Activated T-helper 1 cell treated with anti-CD3 and anti-CD28 coated beads, Interleukin-12 subunit alpha, Interleukin-12 subunit beta, Interleukin-2, Interleukin-4 antibody, amounts not matched to agents 30 ng/mL and 10 ng/mL and 1 ng/mL, durations not matched to agents 14 hours and 24 hours and 36 hours (primary cell): ENCODE results near the gene PI4K2A. TPM values are rescaled to one million over a fixed set of nuclear protein-coding genes. Genes with fewer than 3 reads are reported as not detected.
A peak's percentile ranks its signal among the peaks of the same experiment; 100 is the strongest.
"Not testable (repeated sequence)": the region's sequence is repeated elsewhere in the genome, so short reads cannot be mapped to it uniquely, and the experiment has no call there.

ENCODE experiments used
- DNase-seq: peaks from one replicate; pipeline ENCODE4 v3.0.0; 2021; ENCODE audit warnings: low spot score
- H3K27ac Mint-ChIP-seq: one replicate; pipeline ENCODE4 v1.8.0; 2021; ENCODE audit warnings: mild to moderate bottlenecking, mixed read lengths
- H3K27me3 Mint-ChIP-seq: one replicate; pipeline ENCODE4 v1.8.0; 2022; ENCODE audit warnings: mild to moderate bottlenecking, moderate library complexity, mixed read lengths; ENCODE audit not compliant: insufficient read depth
- H3K36me3 Mint-ChIP-seq: one replicate; pipeline ENCODE4 v1.8.0; 2021; ENCODE audit warnings: low read depth, mixed read lengths
- H3K4me1 Mint-ChIP-seq: one replicate; pipeline ENCODE4 v1.8.0; 2021; ENCODE audit warnings: low read depth, mixed read lengths
- H3K4me3 Mint-ChIP-seq: one replicate; pipeline ENCODE4 v1.8.0; 2021; ENCODE audit warnings: mild to moderate bottlenecking, moderate library complexity, mixed read lengths
- H3K9me3 Mint-ChIP-seq: one replicate; pipeline ENCODE4 v1.8.0; 2021; ENCODE audit warnings: mixed read lengths
- intact Hi-C: fragments of 100-400 bp; cut with micrococcal nuclease; formaldehyde crosslinking; loops from one replicate; pipeline ENCODE4 v1.15.1; 2024
- total RNA-seq: library from RNA; stranded (reverse); gene quantifications from 2 replicates; pipeline ENCODE4 v1.2.3, GENCODE V29; 2022

Gene PI4K2A
- total RNA-seq, 1 donor from 2014 or later, result 19.3 TPM

- no peak for DNase-seq
- Mint-ChIP-seq H3K4me3 (peak overlapping the region; percentile 78), H3K27ac (peak overlapping the region; percentile 68), H3K4me1 (peaks cover 14% of the 10 kb centered on the region), H3K36me3 (no peaks in the 10 kb centered on the region), H3K27me3 (peaks cover 14% of the 10 kb centered on the region), H3K9me3 (no peaks in the 10 kb centered on the region)
- intact Hi-C loops, result loop anchor here (2.0 kb wide), 3 partner anchors 38 to 54 kb away; partner anchors contain the start of genes MORN4 and PI4K2A
Observed at GRCh38 chr10:97686301-97686961, 46.0 kb downstream of the PI4K2A start.

DNA sequence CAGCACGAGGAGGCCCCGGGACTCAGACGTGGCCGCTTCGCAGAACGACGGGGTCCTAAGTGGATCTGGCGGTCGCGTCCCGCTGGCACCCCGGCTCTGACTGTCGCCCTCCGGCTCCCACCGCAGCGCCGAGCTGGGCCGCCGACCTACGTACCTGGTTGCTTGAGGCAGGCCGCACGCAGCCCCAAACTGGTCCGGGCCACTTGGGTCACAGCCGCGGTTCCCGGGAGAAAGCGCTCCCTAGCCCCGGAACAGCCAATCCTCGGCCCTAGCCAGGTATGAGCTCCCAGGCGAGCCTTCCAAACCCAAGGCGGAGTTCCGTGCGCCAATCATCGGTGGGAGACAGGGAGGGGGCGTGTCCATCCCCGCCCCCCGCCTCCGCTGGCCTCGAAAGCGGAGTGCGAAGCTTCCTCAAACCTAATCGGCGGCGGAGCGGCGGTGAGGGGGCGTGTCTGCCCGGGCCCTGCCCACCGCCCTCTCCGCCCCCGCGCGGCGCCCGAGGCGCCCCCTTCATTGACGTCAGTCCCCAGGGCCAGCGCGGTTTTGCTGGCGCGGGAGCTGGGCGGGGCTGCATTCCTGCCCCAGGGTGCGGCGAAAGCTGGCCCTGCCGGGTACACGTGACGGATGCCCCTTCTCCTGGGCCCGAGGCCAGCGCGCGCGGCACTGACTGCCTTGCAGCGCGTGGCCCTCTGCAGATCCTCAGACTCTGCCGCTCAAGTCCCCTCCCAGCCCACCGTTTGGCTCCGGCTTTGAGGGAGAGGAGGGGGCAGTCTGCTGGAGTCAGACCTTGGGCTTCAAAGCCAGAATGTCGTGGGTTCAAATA lies 46.7 kb downstream of the PI4K2A start, which contains the start of gene AVPI1:
Gene AVPI1 (minus strand): TSS at position 280 of the 823 bp plus-strand sequence. CDS start 7,336 bp downstream, outside the sequence.
- peak within 1 kb of the TSS; percentile 68 for H3K27ac Mint-ChIP-seq
- H3K4me1 Mint-ChIP-seq, result peaks cover 14% of the 10 kb centered on the region
- intact Hi-C loops, result loop anchor here (1.0 to 2.0 kb wide), 5 partner anchors 38 to 189 kb away; partner anchors contain the start of genes MMS19, MORN4, PI4K2A and UBTD1
- peak; percentile 92 for DNase-seq
- H3K4me3 Mint-ChIP-seq, result peak within 1 kb of the TSS; percentile 78
- H3K27me3 Mint-ChIP-seq, result peaks cover 14% of the 10 kb centered on the region
- H3K36me3 Mint-ChIP-seq, result no peaks in the 10 kb centered on the region
- no peaks in the 10 kb centered on the region for H3K9me3 Mint-ChIP-seq

DNA sequence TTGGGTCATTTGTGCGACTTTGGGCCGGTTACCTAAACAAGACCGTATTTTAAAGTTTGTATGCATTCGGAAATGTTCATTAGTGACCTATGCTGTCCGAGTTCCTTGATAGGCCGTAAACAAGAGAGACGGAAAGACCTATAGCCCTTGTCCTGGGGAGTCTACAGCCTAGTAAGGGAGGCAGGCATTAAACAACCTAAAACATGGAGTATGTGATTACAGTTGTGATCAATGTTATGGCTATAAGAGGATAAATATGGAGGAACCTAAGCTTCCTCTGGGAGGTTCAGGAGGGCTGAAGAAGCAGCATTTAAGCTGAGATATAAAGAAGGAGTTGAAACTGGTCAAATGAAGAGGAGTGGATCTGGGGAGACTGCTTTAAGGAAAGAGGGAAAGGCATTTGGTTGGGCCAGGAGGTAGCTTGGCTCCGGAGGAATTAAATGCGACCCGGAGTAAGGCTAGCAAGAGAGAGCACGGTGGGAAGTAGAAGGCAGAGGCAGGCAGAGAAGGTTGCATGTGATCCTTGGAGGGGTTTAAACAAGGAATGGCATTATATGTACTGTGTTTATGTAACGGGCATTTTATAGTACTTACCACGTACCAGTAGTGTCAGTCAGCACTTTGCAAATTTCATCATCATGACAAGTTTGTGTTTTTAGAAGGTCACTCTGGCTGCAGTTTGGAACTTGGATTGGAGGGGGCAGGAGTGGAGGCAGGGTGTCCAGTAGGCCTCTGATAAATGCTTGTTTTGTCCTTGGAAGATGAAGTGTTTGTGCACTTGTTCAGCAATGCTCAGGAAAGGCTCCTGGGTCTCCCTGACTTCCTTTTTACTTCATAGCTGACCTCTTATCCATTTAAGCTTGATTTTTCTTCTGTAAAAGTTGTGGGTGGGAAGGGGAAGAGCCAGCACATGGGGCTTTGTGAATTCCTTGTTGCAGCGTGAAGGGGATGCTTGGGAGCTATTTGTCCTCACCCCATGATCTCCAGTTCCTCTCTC lies 47.6 kb downstream of the PI4K2A start:
- peaks cover 17% of the 10 kb centered on the region for H3K27me3 Mint-ChIP-seq
- H3K9me3 Mint-ChIP-seq, result no peaks in the 10 kb centered on the region
- H3K27ac Mint-ChIP-seq, result peak overlapping the region; percentile 11
- peaks cover 14% of the 10 kb centered on the region for H3K4me1 Mint-ChIP-seq
- no peaks in the 10 kb centered on the region for H3K36me3 Mint-ChIP-seq
- intact Hi-C loops, result loop anchor here (1.0 to 2.0 kb wide), 5 partner anchors 39 to 190 kb away; partner anchors contain the start of genes MMS19, MORN4, PI4K2A and UBTD1
- H3K4me3 Mint-ChIP-seq, result peak overlapping the region; percentile 77
- DNase-seq, result no peak

DNA sequence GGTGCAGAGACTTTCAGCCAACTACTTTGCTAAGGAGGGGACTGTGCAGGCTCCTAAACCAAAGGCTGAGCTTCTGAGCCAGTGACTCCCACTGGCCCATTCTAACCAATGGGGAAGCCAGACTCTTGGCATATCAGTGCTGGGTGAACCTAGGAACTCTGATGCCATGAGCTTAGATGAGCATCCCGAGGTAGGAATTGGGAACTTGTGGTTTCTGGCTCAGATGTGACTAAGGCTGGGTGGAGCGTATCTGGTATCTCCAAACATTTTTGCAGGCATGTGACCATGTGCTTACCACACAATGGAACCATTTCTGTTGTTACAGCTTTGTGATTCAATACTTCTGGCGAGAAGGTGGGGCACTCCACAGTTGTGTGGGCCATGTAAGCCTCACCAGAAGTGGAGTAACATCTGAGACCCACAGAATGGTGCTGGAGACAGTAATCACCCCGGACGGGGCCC lies 49.1 kb downstream of the PI4K2A start:
- Mint-ChIP-seq H3K27ac (no peak overlapping the region), H3K9me3 (no peaks in the 10 kb centered on the region), H3K4me3 (no peak overlapping the region), H3K4me1 (peaks cover 14% of the 10 kb centered on the region), H3K36me3 (no peaks in the 10 kb centered on the region), H3K27me3 (peaks cover 15% of the 10 kb centered on the region)
- intact Hi-C loops, result no loop called here
- DNase-seq, result no peak

DNA sequence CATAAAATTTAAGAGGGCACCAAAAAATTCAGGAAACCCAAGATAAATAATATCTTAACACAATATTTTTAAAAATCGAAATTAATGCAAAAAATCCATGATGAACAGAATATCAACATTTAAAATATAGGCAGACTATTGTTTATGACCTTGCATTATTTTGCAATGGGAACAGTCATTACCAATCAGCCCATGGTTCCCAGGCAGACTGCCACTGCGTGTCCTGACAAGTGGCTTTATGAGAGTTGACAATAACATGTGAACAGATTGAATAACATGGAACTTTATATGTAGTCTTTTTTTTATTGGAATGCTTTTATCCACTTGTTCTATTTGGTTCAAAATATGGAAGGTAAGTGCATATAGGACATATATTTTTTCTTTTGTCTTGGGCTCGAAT lies 49.7 kb downstream of the PI4K2A start:
- H3K9me3 Mint-ChIP-seq, result no peaks in the 10 kb centered on the region
- no peak overlapping the region for H3K27ac Mint-ChIP-seq
- H3K4me1 Mint-ChIP-seq, result peaks cover 10% of the 10 kb centered on the region
- no peaks in the 10 kb centered on the region for H3K36me3 Mint-ChIP-seq
- no peak for DNase-seq
- intact Hi-C loops, result no loop called here
- H3K4me3 Mint-ChIP-seq, result no peak overlapping the region
- peaks cover 15% of the 10 kb centered on the region for H3K27me3 Mint-ChIP-seq

DNA sequence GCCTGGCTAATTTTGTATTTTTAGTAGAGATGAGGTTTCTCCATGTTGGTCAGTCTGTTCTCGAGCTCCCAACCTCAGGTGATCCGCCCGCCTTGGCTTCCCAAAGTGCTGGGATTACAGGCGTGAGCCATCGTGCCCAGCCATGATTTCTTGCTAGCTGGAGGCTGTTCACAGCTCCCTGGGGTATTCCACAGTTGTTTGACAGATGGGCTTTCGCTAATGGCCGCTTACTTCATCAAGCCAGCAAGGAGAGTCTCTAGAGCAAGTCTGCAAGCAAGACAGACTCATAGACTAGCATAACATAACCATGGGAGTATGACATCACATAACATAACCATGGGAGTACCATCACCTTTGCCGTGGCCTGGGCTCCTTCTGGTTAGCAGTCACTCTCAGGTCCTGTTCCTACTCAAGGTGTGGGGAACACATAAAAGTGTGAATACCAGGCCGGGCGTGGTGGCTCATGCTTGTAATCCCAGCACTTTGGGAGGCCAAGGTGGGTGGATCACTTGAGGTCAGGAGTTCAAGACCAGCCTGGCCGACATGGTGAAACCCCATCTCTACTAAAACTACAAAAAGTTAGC lies 57.7 kb downstream of the PI4K2A start:
- H3K4me3 Mint-ChIP-seq, H3K27me3 Mint-ChIP-seq, H3K27ac Mint-ChIP-seq, H3K36me3 Mint-ChIP-seq, H3K4me1 Mint-ChIP-seq, H3K9me3 Mint-ChIP-seq, intact Hi-C loops, DNase-seq: not testable (repeated sequence)

GRCh38 chr10:97701438-97702069 lies 61.1 kb downstream of the PI4K2A start:
- Mint-ChIP-seq H3K4me3 (no peak overlapping the region), H3K9me3 (no peaks in the 10 kb centered on the region), H3K36me3 (no peaks in the 10 kb centered on the region), H3K27ac (no peak overlapping the region), H3K4me1 (no peaks in the 10 kb centered on the region), H3K27me3 (peaks cover 8% of the 10 kb centered on the region)
- intact Hi-C loops, result loop anchor here (1.0 to 2.0 kb wide), 4 partner anchors 25 to 167 kb away; no protein-coding TSS in a partner anchor
- peak; percentile 34 for DNase-seq

GRCh38 chr10:97703398-97704067 lies 63.1 kb downstream of the PI4K2A start:
- Mint-ChIP-seq H3K27ac (no peak overlapping the region), H3K4me3 (no peak overlapping the region), H3K27me3 (peaks cover 8% of the 10 kb centered on the region), H3K9me3 (no peaks in the 10 kb centered on the region), H3K4me1 (no peaks in the 10 kb centered on the region), H3K36me3 (no peaks in the 10 kb centered on the region)
- intact Hi-C loops, result no loop called here
- no peak for DNase-seq

DNA sequence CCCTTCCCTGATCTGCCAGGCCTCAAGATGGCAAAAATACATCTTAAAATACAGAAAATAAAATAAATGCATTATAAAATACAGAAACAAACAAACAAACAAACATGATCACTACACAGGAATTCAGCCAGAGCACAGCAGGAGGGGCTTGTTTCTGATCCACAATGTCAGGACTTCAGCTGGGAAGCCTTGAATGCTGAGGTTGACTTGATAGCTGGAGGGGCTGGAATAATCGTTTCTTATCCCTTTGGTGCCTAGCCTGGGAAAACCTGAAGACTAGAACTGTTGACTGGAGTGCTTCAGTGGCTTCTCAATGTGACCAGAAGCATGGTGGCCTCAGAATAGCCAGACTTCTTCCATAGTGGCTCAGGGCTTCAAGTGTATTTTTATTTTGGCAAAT lies 63.9 kb downstream of the PI4K2A start:
- Mint-ChIP-seq H3K4me3 (no peak overlapping the region), H3K27ac (no peak overlapping the region), H3K4me1 (no peaks in the 10 kb centered on the region), H3K27me3 (peaks cover 10% of the 10 kb centered on the region), H3K9me3 (no peaks in the 10 kb centered on the region), H3K36me3 (no peaks in the 10 kb centered on the region)
- DNase-seq, result no peak
- intact Hi-C loops, result no loop called here

DNA sequence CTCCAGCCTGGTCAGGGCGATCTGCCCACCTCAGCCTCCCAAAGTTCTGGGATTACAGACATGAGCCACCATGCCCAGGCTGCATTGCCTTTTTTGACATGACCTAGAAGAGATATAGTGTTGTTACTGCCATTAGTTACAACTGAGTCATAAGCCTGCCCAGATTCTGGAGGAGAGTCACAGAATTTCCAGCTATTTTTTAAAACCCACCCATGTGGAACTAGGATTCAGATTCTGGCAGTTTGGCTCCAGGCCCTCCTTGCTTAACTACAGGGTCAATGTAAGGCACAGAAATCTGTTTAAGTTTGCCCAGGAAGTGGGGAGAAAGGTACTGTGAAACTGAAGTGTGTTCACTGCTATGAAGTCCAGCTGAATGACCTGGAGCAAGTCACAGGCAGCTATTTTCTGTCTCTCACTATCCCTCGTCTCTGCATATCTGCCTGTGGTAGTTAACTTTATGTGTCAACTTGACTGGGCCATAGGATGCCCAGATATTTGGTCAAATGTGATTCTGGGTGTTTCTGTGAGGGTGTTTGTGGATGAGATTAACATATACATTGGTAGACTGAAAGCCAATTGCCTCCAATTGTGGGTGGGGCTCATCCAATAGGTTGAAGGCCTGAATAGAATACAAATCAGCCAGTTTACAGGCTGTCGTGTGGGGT lies 64.7 kb downstream of the PI4K2A start:
- Mint-ChIP-seq H3K4me3 (no peak overlapping the region), H3K4me1 (no peaks in the 10 kb centered on the region), H3K27ac (no peak overlapping the region), H3K27me3 (peaks cover 11% of the 10 kb centered on the region), H3K9me3 (no peaks in the 10 kb centered on the region), H3K36me3 (no peaks in the 10 kb centered on the region)
- intact Hi-C loops, result no loop called here
- DNase-seq, result no peak
